ENCODE results near the gene MAP3K3.

Gene MAP3K3

DNA sequence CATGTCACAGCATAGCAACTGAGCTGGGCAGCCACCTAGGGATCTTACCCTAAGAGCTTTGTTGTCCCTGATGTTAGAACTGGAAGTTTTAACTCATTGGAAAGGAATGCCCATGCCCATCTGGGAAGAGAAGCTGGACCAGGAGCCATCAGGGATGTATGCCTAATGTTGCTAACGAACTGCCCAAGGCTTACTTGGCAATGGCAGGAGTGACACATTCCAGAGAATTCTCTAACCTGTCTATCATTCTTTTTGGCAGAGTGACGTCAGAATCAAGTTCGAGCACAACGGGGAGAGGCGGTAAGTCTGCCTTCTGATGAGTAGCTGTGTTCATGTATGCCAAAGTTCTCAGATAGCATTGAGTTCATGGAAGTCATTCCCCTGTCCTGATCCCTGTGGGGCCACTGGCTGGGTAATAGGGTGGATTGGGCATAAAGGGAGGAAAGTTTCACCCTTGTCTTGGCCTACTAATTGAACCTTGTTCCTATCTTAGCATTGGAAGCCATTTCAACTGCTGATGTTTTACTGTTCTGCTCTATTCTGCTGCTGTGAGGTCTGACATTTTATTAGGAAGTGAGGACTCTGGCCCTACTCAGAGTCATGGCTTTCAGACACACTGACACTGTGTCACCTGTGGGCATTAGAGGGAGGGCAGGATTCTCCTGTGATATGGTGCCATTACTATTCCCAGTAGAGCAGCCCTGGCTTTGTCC, 23.7 kb downstream of the MAP3K3 start:
- Histone ChIP-seq H2BK5ac (ENCODE audit: low read depth, low read length, poor library complexity, severe bottlenecking) (no peak overlapping the region), H3K27ac (ENCODE audit: low read length, poor library complexity, severe bottlenecking) (no peak overlapping the region), H3K14ac (ENCODE audit: low read length in 2 of 2) (no peak overlapping the region), H3K4me3 (ENCODE audit: insufficient read depth in 1 of 2, low read depth in 1 of 2, low read length in 2 of 2) (no peak overlapping the region), H2BK12ac (ENCODE audit: low read length in 2 of 2) (no peak overlapping the region), H2BK15ac (ENCODE audit: low read depth, poor library complexity, severe bottlenecking) (no peak overlapping the region), H3K4ac (ENCODE audit: low read depth in 1 of 2, low read length in 2 of 2) (no peak overlapping the region), H3K4me1 (ENCODE audit: control insufficient read depth, insufficient read depth, low read depth, low read length) (peaks cover 2% of the 10 kb centered on the region), H2BK120ac (ENCODE audit: low read depth, low read length) (no peak overlapping the region), H3K4me2 (ENCODE audit: low read length, poor library complexity, severe bottlenecking) (no peak overlapping the region), H3K27me3 (ENCODE audit: control insufficient read depth in 1 of 2, insufficient read depth in 1 of 2, low read length in 2 of 2) (no peaks in the 10 kb centered on the region), H3K36me3 (ENCODE audit: control insufficient read depth in 1 of 2, insufficient read depth in 2 of 2, low read depth in 1 of 2, low read length in 2 of 2) (peaks cover 3 to 68% of the 10 kb centered on the region in 2 experiments), H3K9ac (ENCODE audit: low read length) (no peak overlapping the region), H2AK5ac (ENCODE audit: low read length, severe bottlenecking) (no peak overlapping the region), H3K9me3 (ENCODE audit: control insufficient read depth, low read length) (no peaks in the 10 kb centered on the region), H4K91ac (ENCODE audit: low read length) (no peak overlapping the region), H2AFZ (ENCODE audit: low read depth, low read length) (no peak overlapping the region), H4K8ac (ENCODE audit: low read length) (no peak overlapping the region), H3K18ac (ENCODE audit: low read depth in 1 of 2, low read length in 2 of 2) (no peak overlapping the region), H3K23ac (ENCODE audit: low read length in 2 of 2) (no peak overlapping the region), H3K79me1 (replicated peaks; ENCODE audit: low read length, poor library complexity, severe bottlenecking) (peaks cover 12% of the 10 kb centered on the region)
- DNase-seq = no peak
- WGBS = 95% methylated on average over 5 of the region's 5 CpGs

GRCh38 chr17:63646488-63646806, 24.2 kb downstream of the MAP3K3 start:
- no peak overlapping the region for H2BK120ac ChIP-seq (ENCODE audit: low read depth, low read length)
- no peak overlapping the region for H2BK15ac ChIP-seq (ENCODE audit: low read depth, poor library complexity, severe bottlenecking)
- no peak overlapping the region for H3K14ac ChIP-seq (ENCODE audit: low read length in 2 of 2)
- H3K4me1 ChIP-seq (ENCODE audit: control insufficient read depth, insufficient read depth, low read depth, low read length) = peaks cover 2% of the 10 kb centered on the region
- no CpG with 5 or more reads among the region's 1 CpG for WGBS
- no peak for DNase-seq
- H3K79me1 ChIP-seq (replicated peaks; ENCODE audit: low read length, poor library complexity, severe bottlenecking) = peaks cover 12% of the 10 kb centered on the region
- H3K4me2 ChIP-seq (ENCODE audit: low read length, poor library complexity, severe bottlenecking) = no peak overlapping the region
- no peak overlapping the region for H3K9ac ChIP-seq (ENCODE audit: low read length)
- no peak overlapping the region for H3K4me3 ChIP-seq (ENCODE audit: insufficient read depth in 1 of 2, low read depth in 1 of 2, low read length in 2 of 2)
- no peak overlapping the region for H3K27ac ChIP-seq (ENCODE audit: low read length, poor library complexity, severe bottlenecking)
- no peak overlapping the region for H3K4ac ChIP-seq (ENCODE audit: low read depth in 1 of 2, low read length in 2 of 2)
- no peak overlapping the region for H2BK12ac ChIP-seq (ENCODE audit: low read length in 2 of 2)
- H2BK5ac ChIP-seq (ENCODE audit: low read depth, low read length, poor library complexity, severe bottlenecking) = no peak overlapping the region
- no peaks in the 10 kb centered on the region for H3K9me3 ChIP-seq (ENCODE audit: control insufficient read depth, low read length)
- peaks cover 3 to 70% of the 10 kb centered on the region in 2 experiments for H3K36me3 ChIP-seq (ENCODE audit: control insufficient read depth in 1 of 2, insufficient read depth in 2 of 2, low read depth in 1 of 2, low read length in 2 of 2)
- H2AFZ ChIP-seq (ENCODE audit: low read depth, low read length) = no peak overlapping the region
- H3K23ac ChIP-seq (ENCODE audit: low read length in 2 of 2) = no peak overlapping the region
- no peaks in the 10 kb centered on the region for H3K27me3 ChIP-seq (ENCODE audit: control insufficient read depth in 1 of 2, insufficient read depth in 1 of 2, low read length in 2 of 2)
- no peak overlapping the region for H3K18ac ChIP-seq (ENCODE audit: low read depth in 1 of 2, low read length in 2 of 2)
- no peak overlapping the region for H4K91ac ChIP-seq (ENCODE audit: low read length)
- no peak overlapping the region for H2AK5ac ChIP-seq (ENCODE audit: low read length, severe bottlenecking)
- no peak overlapping the region for H4K8ac ChIP-seq (ENCODE audit: low read length)

- no peaks in the 10 kb centered on the region for H3K27me3 ChIP-seq (ENCODE audit: control insufficient read depth in 1 of 2, insufficient read depth in 1 of 2, low read length in 2 of 2)
- H2BK15ac ChIP-seq (ENCODE audit: low read depth, poor library complexity, severe bottlenecking) = no peak overlapping the region
- H4K8ac ChIP-seq (ENCODE audit: low read length) = no peak overlapping the region
- peak; percentile 47 for DNase-seq
- H3K18ac ChIP-seq (ENCODE audit: low read depth in 1 of 2, low read length in 2 of 2) = no peak overlapping the region
- no peaks in the 10 kb centered on the region for H3K9me3 ChIP-seq (ENCODE audit: control insufficient read depth, low read length)
- H3K79me1 ChIP-seq (replicated peaks; ENCODE audit: low read length, poor library complexity, severe bottlenecking) = peaks cover 12% of the 10 kb centered on the region
- H3K4me2 ChIP-seq (ENCODE audit: low read length, poor library complexity, severe bottlenecking) = no peak overlapping the region
- 63% methylated on average over 3 of the region's 4 CpGs for WGBS
- H2BK120ac ChIP-seq (ENCODE audit: low read depth, low read length) = no peak overlapping the region
- no peak overlapping the region for H3K14ac ChIP-seq (ENCODE audit: low read length in 2 of 2)
- no peak overlapping the region for H2AFZ ChIP-seq (ENCODE audit: low read depth, low read length)
- H2BK5ac ChIP-seq (ENCODE audit: low read depth, low read length, poor library complexity, severe bottlenecking) = no peak overlapping the region
- H3K27ac ChIP-seq (ENCODE audit: low read length, poor library complexity, severe bottlenecking) = peak overlapping the region; percentile 45
- H2BK12ac ChIP-seq (ENCODE audit: low read length in 2 of 2) = no peak overlapping the region
- peaks cover 2% of the 10 kb centered on the region for H3K4me1 ChIP-seq (ENCODE audit: control insufficient read depth, insufficient read depth, low read depth, low read length)
- H4K91ac ChIP-seq (ENCODE audit: low read length) = no peak overlapping the region
- H3K23ac ChIP-seq (ENCODE audit: low read length in 2 of 2) = no peak overlapping the region
- no peak overlapping the region for H2AK5ac ChIP-seq (ENCODE audit: low read length, severe bottlenecking)
- H3K4ac ChIP-seq (ENCODE audit: low read depth in 1 of 2, low read length in 2 of 2) = no peak overlapping the region
- H3K36me3 ChIP-seq (ENCODE audit: control insufficient read depth in 1 of 2, insufficient read depth in 2 of 2, low read depth in 1 of 2, low read length in 2 of 2) = peaks cover 3 to 70% of the 10 kb centered on the region in 2 experiments
- H3K4me3 ChIP-seq (ENCODE audit: insufficient read depth in 1 of 2, low read depth in 1 of 2, low read length in 2 of 2) = no peak overlapping the region
- H3K9ac ChIP-seq (ENCODE audit: low read length) = no peak overlapping the region
Measured at GRCh38 chr17:63647065-63647725, 25.0 kb downstream of the MAP3K3 start.

- Histone ChIP-seq H3K14ac (ENCODE audit: low read length in 2 of 2) (no peak overlapping the region), H3K23ac (ENCODE audit: low read length in 2 of 2) (no peak overlapping the region), H3K9ac (ENCODE audit: low read length) (no peak overlapping the region), H2BK15ac (ENCODE audit: low read depth, poor library complexity, severe bottlenecking) (no peak overlapping the region), H3K4ac (ENCODE audit: low read depth in 1 of 2, low read length in 2 of 2) (no peak overlapping the region), H3K27me3 (ENCODE audit: control insufficient read depth in 1 of 2, insufficient read depth in 1 of 2, low read length in 2 of 2) (no peaks in the 10 kb centered on the region), H2AK5ac (ENCODE audit: low read length, severe bottlenecking) (no peak overlapping the region), H3K79me1 (replicated peaks; ENCODE audit: low read length, poor library complexity, severe bottlenecking) (peaks cover 12% of the 10 kb centered on the region), H3K36me3 (ENCODE audit: control insufficient read depth in 1 of 2, insufficient read depth in 2 of 2, low read depth in 1 of 2, low read length in 2 of 2) (peaks cover 3 to 76% of the 10 kb centered on the region in 2 experiments), H3K9me3 (ENCODE audit: control insufficient read depth, low read length) (no peaks in the 10 kb centered on the region), H2BK12ac (ENCODE audit: low read length in 2 of 2) (no peak overlapping the region), H2BK120ac (ENCODE audit: low read depth, low read length) (no peak overlapping the region), H4K8ac (ENCODE audit: low read length) (no peak overlapping the region), H3K27ac (ENCODE audit: low read length, poor library complexity, severe bottlenecking) (no peak overlapping the region), H3K4me1 (ENCODE audit: control insufficient read depth, insufficient read depth, low read depth, low read length) (peaks cover 2% of the 10 kb centered on the region), H4K91ac (ENCODE audit: low read length) (no peak overlapping the region), H2AFZ (ENCODE audit: low read depth, low read length) (no peak overlapping the region), H3K4me3 (ENCODE audit: insufficient read depth in 1 of 2, low read depth in 1 of 2, low read length in 2 of 2) (no peak overlapping the region), H2BK5ac (ENCODE audit: low read depth, low read length, poor library complexity, severe bottlenecking) (no peak overlapping the region), H3K4me2 (ENCODE audit: low read length, poor library complexity, severe bottlenecking) (no peak overlapping the region), H3K18ac (ENCODE audit: low read depth in 1 of 2, low read length in 2 of 2) (no peak overlapping the region)
- no peak for DNase-seq
Measured at GRCh38 chr17:63647936-63648335, 25.7 kb downstream of the MAP3K3 start.

Measured in mesenchymal stem cell (in vitro differentiated cells and primary cell).